A673 (cell line): ENCODE data around the gene CROCC2.

Experiments used
- CTCF ChIP-seq: fragments of 300-800, 200-600 bp; sonication (generic); conservative IDR thresholded peaks from 2 replicates; pipeline ENCODE4 v1.5.1; 2017; ENCODE audit warnings: low read depth, mild to moderate bottlenecking, antibody characterized with exemption, low read length, moderate library complexity, mixed read lengths
- EZH2 ChIP-seq: fragments of 200-600 bp; sonication (generic); IDR thresholded peaks from 2 replicates; pipeline ENCODE4 v1.6.1; 2017; ENCODE audit warnings: borderline replicate concordance, low read depth, mild to moderate bottlenecking, mixed read lengths, antibody characterized with exemption, low read length; ENCODE audit not compliant: poor library complexity, severe bottlenecking

- TF ChIP-seq CTCF (no peak), EZH2 (no peak)
Observed at GRCh38 chr2:240892925-240893324, 13.2 kb upstream of the CROCC2 start.
